GM12873 (cell line): ENCODE results near the gene FCER2.

Experiments
- CTCF ChIP-seq: IDR thresholded peaks from 2 replicates; pipeline ENCODE4 v1.5.1; 2012; ENCODE audit warnings: low read depth, mild to moderate bottlenecking, moderate library complexity, low read length, control low read depth; ENCODE audit not compliant: insufficient read depth; ENCODE audit errors: missing control alignments

FCER2 gene

GRCh38 chr19:7701654-7702457 lies at the start of gene FCER2:
Gene FCER2, minus strand, starts transcription at chr19:7702131. Its CDS starts 2,371 bp downstream, at chr19:7699760.
- peak; percentile 3 for TF ChIP-seq CTCF

- TF ChIP-seq CTCF: no peak
These were observed 49.3 kb upstream of the FCER2 start for GRCh38 chr19:7751157-7751783.

- TF ChIP-seq CTCF: peak; percentile 50
These were observed 46.8 kb upstream of the FCER2 start for GRCh38 chr19:7748756-7749155.

- TF ChIP-seq CTCF: no peak
These were observed 46.2 kb upstream of the FCER2 start for GRCh38 chr19:7748171-7748570.

- TF ChIP-seq CTCF: no peak
These were observed 45.3 kb upstream of the FCER2 start, which contains the start of gene CD209 for GRCh38 chr19:7746903-7747884. Gene CD209, minus strand, starts transcription at chr19:7747534. Its CDS starts 23 bp downstream, at chr19:7747511.

GRCh38 chr19:7744871-7745650 lies 43.1 kb upstream of the FCER2 start:
- TF ChIP-seq CTCF: no peak
